GM12873 (cell line): ENCODE data around the gene TP53AIP1.
A peak's percentile ranks its signal among the peaks of the same experiment; 100 is the strongest.

Experiments
- TF ChIP-seq, protein P1 (sequence below): IDR thresholded peaks from 2 replicates; pipeline ENCODE4 v1.5.1; 2012; ENCODE audit warnings: low read depth, mild to moderate bottlenecking, moderate library complexity, low read length, control low read depth; ENCODE audit not compliant: insufficient read depth; ENCODE audit errors: missing control alignments

TP53AIP1 gene

DNA sequence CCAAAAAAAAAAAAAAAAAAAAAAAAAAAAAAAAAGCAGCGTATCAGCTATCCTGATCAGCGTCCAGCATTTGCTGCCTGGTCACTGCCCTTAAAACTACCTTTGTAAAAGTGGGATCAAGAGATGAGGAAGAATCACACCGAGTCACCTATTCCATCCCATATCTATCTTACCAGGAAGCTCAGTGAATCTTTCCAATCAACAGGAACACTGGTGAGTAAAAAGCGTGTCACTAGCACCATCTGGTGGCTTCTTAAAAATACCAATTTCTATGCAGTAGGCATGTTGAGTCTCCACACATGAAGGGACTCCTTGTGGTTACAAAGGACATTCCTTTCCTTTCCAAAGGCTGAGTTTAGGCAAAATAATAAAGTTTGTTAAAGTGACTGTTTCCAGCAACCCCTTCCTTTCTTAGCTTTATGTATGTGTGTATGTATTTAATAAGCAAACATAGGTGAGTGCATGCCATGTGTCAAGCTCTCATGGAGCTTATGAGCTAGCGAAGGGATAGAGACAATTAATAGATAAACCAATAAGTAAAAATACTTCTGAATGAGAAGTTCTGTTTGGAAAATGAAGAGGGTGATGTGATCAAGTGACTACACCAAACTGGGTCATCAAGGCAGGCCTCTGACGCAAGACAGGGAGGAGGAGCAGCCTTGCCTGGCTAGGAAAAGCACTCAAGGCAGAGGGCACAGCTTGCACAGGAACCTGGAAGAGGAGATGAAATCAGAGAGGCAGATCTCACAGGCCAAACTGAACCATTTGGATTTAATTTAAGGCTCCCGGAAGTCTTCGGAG is 13.9 kb upstream of the TP53AIP1 start:
- TF ChIP-seq, protein P1, sequence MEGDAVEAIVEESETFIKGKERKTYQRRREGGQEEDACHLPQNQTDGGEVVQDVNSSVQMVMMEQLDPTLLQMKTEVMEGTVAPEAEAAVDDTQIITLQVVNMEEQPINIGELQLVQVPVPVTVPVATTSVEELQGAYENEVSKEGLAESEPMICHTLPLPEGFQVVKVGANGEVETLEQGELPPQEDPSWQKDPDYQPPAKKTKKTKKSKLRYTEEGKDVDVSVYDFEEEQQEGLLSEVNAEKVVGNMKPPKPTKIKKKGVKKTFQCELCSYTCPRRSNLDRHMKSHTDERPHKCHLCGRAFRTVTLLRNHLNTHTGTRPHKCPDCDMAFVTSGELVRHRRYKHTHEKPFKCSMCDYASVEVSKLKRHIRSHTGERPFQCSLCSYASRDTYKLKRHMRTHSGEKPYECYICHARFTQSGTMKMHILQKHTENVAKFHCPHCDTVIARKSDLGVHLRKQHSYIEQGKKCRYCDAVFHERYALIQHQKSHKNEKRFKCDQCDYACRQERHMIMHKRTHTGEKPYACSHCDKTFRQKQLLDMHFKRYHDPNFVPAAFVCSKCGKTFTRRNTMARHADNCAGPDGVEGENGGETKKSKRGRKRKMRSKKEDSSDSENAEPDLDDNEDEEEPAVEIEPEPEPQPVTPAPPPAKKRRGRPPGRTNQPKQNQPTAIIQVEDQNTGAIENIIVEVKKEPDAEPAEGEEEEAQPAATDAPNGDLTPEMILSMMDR = peak; percentile 68

GRCh38 chr11:128955636-128956035 is 13.0 kb upstream of the TP53AIP1 start:
- TF ChIP-seq, protein P1 = no peak

GRCh38 chr11:128953151-128953550 is 10.5 kb upstream of the TP53AIP1 start:
- TF ChIP-seq, protein P1 = no peak

- TF ChIP-seq, protein P1 = no peak
Observed at GRCh38 chr11:128949791-128950454, 7.3 kb upstream of the TP53AIP1 start.

- TF ChIP-seq, protein P1 = peak; percentile 43
Observed at GRCh38 chr11:128948583-128948982, 5.9 kb upstream of the TP53AIP1 start.

DNA sequence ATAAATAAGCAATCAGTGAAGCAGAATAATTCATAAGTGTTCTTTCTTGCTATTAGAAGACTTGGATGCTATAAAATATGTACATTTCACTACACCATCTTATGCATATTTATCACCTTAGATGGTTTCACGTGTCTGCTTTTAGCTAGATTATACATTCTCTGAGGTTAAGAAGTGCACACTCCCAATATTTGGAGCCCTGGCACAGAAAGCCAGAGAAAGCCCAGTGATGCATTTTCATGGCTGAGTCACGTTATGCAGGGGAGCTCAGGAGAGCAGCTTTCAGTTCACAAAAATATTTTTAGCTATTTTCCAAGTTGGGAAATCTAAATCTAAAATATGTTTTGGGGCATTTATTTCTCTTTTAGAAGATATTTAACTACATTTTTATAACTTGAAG is 5.1 kb upstream of the TP53AIP1 start:
- TF ChIP-seq, protein P1 = no peak

DNA sequence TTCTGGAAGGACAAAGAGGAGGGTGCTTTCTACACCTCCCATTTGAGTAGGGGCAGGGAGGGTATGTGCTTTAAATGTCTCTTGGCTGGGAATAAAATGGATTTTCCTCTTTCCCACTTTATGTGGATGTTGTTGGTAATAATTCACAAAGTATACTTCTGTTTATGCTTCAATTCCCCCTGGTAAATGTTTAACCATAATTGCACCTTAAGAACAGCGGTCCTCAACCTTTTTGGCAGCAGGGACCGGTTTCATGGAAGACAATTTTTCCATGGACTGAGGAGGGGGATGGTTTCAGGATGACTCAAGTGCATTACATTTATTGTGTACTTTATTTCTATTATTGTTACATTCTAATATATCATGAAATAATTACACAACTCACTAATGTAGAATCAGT is 4.0 kb upstream of the TP53AIP1 start:
- TF ChIP-seq, protein P1 = no peak
